Pulmonary artery endothelial cell (primary cell): ENCODE results near the gene TOLLIP. TPM values are rescaled to one million over a fixed set of nuclear protein-coding genes. Genes with fewer than 3 reads are reported as not detected.

ENCODE experiments used
- DNase-seq: peaks from one replicate; pipeline ENCODE4 v3.0.0-alpha.2; 2011; ENCODE audit warnings: low read depth, low spot score
- total RNA-seq: library from RNA; depleted of rRNA; stranded (reverse); fragments of >200 nt; gene quantifications from 2 replicates; pipeline ENCODE4 v1.2.3, GENCODE V29; 2014

The TOLLIP gene
- total RNA-seq, 1 donor from 2014 or later: 26.0 TPM

GRCh38 chr11:1317993-1318392 is 8.6 kb upstream of the TOLLIP start:
- DNase-seq: no peak

GRCh38 chr11:1317432-1317831 is 8.0 kb upstream of the TOLLIP start:
- no peak for DNase-seq

- no peak for DNase-seq
Observed at GRCh38 chr11:1310772-1311468, 1.5 kb upstream of the TOLLIP start.

- DNase-seq: no peak
Observed at GRCh38 chr11:1310318-1310687, 871 bp upstream of the TOLLIP start.

DNA sequence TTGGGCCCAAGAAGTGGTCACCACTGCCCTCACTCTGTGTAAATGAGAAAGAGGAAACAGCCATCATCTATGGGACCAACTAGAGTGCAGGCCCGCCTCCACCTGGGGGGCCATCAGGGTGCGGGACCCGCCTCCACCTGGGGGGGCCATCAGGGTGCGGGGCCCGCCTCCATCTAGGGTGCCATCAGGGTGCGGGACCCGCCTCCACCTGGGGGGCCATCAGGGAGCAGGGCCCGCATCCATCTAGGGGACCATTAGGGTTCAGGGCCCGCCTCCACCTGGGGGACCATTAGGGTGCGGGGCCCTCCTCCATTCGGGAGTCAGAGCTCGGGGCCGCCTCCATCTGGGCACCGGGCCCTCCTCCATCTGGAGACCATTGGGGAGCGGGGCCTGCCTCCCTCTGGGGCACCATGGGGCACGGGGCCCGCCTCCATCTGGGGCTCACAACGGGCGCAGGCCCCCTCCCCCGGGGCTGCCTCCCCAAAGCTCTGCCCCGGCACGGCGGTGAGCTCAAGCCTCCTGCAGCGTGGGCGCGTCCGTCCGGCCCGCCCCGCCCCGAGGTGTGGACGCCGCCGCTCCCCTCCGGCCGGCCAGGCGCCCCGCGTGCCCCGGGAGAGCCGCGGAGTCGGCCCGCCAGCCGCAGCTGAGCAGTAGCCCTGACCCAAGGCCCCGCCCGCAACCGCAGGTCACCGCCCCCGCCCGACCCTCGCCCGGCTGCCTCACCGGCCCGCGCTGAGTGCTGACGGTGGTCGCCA is 512 bp downstream of the TOLLIP start:
- DNase-seq: no peak

- no peak for DNase-seq
Observed at GRCh38 chr11:1307998-1308742, 1.3 kb downstream of the TOLLIP start.

DNA sequence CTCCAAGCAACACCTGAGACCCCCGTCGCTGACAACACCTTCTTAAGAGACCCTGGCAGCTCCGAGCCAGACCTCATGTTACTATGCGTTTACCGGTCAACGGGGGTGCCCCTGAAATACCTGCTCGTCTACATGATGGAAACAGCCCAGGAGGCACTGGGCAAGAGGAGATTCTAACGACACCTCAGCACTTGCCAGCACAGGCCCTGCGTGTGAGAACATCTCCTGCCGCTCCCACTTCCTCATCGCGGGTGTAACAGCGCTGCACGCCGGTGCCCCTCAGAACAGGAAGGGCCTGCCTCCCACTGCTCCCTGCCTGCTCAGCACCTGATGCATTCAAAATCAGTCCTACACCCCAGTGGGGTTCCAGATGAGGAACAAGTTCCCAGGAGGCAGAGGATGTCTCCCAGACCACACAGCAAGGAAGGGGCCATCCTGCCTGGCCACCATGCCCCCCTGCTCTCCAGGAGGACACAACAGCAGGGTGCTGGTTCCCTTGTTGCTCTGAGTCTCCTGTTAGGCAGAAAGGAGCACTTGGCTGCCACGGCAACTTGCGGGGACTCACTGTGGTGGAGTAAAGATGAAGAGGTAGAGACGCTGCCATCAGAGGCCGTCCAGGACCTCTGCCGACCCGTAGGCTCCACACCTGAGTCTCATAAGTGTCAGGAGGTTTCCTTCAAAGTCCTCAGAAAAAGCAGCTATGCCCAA is 2.1 kb downstream of the TOLLIP start:
- no peak for DNase-seq

DNA sequence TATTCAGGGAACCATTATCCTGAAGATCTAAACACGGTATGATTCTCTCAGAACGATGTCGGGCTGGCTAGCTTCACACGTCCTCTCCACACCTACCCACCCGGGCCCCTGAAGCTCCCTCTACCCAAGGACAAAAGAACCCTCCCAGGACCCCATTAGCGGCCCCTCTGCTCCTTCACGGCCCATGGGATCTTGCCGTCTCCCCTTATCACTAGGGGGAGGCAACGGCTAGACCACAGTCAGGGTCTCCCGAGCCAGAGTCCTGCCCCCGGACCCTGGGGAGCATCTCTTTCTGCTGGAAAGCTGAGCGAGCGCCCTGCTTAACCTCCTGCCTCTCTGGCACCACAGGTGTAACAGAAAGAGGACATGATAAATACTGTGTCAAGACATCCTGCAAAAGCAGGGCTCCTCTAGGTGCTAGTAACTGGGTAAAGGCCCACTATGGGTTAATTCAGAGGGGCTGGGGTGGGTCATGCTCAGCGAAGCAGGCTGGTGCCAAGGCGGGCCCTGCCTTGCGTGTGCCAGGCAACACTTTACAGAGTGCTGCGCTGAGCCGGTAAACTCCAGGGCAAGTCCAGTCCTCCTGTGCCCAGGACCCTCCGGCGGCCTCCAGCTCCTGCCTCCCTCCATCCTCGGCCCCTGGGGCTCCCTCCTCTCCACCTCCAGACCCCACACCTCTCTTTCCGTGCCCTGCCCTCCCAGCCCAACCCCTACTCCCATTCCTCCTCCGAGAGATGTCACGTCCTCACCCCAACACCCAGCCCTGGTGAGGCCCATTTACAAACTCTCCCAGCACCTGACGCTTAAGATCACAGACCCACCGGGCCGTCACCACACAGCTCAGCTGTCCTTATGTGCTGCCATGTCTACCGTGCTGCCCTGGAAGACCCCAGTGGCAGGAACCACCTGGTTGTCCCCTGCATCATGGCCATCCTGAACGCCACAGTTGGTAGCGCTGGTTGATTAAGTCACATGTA is 3.0 kb downstream of the TOLLIP start:
- no peak for DNase-seq

- no peak for DNase-seq
Observed at GRCh38 chr11:1305501-1306056, 3.9 kb downstream of the TOLLIP start.

DNA sequence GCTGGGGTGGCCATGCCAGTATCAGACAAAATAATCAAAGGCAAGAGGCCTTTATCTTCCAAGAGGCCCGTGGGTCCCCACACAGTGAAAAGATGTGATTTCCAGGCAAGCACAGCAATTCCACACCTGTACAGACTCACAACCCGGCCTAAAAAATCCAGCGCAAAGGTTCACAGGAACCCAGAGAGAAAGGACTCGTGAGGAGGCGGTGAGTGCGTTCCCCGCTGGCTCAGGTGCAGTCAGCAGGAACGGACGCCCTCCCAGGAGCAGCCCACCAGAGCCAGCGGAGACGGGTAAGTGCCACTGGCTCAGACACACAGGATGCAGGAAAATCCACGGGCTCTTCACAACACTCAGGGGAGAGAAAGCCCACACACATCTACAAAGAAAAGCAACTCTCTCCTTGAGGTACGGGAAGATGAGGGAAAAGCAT is 4.4 kb downstream of the TOLLIP start:
- no peak for DNase-seq

GRCh38 chr11:1304380-1304779 is 5.1 kb downstream of the TOLLIP start:
- no peak for DNase-seq

- DNase-seq: no peak
Observed at GRCh38 chr11:1303973-1304372, 5.5 kb downstream of the TOLLIP start.

- DNase-seq: no peak
Observed at GRCh38 chr11:1303126-1303821, 6.2 kb downstream of the TOLLIP start.

GRCh38 chr11:1302461-1303125 is 6.8 kb downstream of the TOLLIP start:
- DNase-seq: no peak

GRCh38 chr11:1302041-1302460 is 7.4 kb downstream of the TOLLIP start:
- no peak for DNase-seq

DNA sequence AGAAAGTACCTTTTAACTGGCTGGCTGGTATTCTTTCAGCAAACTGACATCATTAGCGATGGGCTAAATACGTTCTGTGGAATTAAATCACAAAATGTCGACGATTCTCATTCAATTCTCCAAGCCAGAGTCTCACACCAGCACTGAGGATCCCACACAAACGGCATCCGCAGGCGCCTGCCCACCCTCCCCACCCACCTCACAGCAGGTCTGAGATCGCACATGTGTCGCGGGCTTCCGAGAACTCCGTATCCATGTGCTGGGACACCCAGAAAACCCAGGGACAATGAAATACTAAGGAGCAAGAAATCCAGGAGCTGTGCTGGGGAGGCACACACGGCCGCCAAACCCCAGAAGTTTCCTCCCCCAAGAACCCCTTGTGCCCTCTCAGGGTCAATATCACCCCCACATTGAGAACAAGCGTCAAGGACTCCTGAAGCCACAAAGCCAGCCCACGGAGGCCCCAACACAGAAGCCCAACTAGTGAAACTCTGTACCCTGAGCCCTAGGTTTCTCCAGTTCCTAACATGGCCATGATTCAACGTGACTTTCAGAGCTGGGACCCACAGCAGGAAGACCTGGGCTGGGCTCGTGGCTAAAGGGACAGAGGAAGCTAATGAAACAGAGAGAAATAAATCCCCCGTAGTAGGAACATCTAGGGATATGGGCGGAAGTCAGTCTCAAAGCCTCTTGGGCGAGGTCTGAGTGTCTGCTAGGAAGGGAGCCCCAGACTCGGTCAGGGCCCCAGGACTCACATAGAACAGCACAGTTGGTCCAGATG is 8.0 kb downstream of the TOLLIP start:
- DNase-seq: no peak

- DNase-seq: no peak
Observed at GRCh38 chr11:1300569-1301187, 8.8 kb downstream of the TOLLIP start.

DNA sequence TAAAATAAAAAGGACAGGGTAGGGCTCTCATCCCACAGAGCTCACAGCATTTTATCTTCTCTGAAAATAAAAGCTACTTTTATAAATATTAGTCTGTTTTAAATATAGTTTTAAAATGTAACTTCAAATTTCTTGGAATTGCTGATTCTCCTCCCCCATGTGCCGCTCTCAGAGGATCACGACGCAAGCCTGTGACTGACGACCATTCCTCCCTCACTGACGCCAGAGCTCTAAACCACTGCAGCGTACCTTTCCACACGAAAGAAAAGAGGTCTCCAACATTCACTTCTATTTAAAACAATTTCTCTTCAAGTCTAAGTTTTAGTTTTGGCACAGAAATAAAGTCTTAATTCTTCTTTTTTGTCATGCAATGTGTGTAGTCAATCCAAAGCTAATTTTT is 9.3 kb downstream of the TOLLIP start:
- DNase-seq: no peak
